ENCODE measurements around the gene KAT14.
"Not testable (repeated sequence)": the region's sequence is repeated elsewhere in the genome, so short reads cannot be mapped to it uniquely, and the experiment has no call there.

KAT14 gene

DNA sequence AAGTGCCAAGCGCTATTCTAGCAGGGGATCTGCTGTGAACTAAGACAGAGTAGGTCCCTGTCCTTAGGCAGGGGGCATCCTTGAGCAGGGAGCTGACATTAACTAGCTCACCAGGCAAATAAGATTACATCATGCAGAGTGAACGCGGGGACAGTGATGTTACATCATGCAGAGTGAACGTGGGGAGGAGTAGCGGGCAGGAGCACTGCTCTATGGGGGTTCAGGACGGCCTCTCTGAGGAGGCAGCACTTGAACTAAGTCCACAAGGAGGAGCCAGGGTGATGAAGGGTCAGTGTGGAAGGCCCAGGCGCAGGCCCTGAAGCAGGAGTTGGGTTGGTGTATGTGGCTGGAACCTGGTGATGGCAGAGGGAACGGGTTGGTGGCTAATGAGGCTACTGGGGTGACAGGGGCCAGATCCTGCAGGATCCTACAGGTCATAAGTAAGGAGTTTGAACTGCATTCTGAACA lies 38.7 kb downstream of the KAT14 start:
- Histone ChIP-seq H3K27me3 (ENCODE audit: control insufficient read depth, insufficient read depth, low read length) (no peaks in the 10 kb centered on the region), H3K9ac (no peak overlapping the region), H3K27ac (no peak overlapping the region), H3K4me1 (no peaks in the 10 kb centered on the region), H3K79me2 (peaks cover 7% of the 10 kb centered on the region), H3K9me3 (ENCODE audit: control insufficient read depth, low read length) (no peaks in the 10 kb centered on the region), H3K4me2 (ENCODE audit: low read length) (no peak overlapping the region), H2AFZ (no peak overlapping the region), H3K36me3 (ENCODE audit: control insufficient read depth, insufficient read depth, low read length) (no peaks in the 10 kb centered on the region), H3K4me3 (ENCODE audit: low read depth, low read length) (no peak overlapping the region)
- TF ChIP-seq, protein P1, sequence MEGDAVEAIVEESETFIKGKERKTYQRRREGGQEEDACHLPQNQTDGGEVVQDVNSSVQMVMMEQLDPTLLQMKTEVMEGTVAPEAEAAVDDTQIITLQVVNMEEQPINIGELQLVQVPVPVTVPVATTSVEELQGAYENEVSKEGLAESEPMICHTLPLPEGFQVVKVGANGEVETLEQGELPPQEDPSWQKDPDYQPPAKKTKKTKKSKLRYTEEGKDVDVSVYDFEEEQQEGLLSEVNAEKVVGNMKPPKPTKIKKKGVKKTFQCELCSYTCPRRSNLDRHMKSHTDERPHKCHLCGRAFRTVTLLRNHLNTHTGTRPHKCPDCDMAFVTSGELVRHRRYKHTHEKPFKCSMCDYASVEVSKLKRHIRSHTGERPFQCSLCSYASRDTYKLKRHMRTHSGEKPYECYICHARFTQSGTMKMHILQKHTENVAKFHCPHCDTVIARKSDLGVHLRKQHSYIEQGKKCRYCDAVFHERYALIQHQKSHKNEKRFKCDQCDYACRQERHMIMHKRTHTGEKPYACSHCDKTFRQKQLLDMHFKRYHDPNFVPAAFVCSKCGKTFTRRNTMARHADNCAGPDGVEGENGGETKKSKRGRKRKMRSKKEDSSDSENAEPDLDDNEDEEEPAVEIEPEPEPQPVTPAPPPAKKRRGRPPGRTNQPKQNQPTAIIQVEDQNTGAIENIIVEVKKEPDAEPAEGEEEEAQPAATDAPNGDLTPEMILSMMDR (IDR thresholded peaks at IDR 0.05): no peak

DNA sequence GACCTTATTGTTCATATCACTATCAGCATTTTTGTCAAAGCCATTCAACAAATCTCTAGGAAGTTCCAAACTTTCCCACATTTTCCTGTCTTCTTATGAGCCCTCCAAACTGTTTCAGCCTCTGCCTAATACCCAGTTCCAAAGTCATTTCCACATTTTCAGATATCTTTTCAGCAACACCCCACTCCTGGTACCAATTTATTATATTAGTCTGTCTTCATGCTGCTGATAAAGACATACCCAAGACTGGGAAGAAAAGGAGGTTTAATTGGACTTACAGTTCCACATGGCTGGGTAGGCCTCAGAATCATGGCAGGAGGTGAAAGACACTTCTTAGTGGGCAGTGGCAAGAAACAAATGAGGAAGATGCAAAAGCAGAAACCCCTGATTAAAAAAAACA lies 42.7 kb downstream of the KAT14 start:
- H3K79me2 ChIP-seq; H3K4me2 ChIP-seq (ENCODE audit: low read length); H3K4me3 ChIP-seq (ENCODE audit: low read depth, low read length); H3K27me3 ChIP-seq (ENCODE audit: control insufficient read depth, insufficient read depth, low read length); H3K9me3 ChIP-seq (ENCODE audit: control insufficient read depth, low read length); H3K4me1 ChIP-seq; H3K36me3 ChIP-seq (ENCODE audit: control insufficient read depth, insufficient read depth, low read length); H3K9ac ChIP-seq; H2AFZ ChIP-seq; H3K27ac ChIP-seq: not testable (repeated sequence)

DNA sequence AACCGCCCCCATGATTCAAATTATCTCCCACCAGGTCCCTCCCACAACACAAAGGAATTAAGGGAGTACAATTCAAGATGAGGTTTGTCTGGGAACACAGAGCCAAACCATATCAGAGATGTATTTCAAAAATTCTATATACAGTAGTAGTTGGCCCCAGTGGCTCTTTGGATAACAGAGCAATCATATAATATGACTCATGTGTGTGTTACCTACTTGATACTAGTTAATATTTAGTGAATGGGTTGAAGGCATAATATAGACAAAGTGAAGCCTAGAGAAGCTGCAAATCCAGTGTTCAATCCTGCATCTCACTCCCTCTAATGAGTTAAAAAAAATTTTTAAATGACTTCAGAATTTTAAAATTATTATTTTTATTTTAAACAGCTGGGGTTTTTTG lies 43.2 kb downstream of the KAT14 start:
- Histone ChIP-seq H3K27me3 (ENCODE audit: control insufficient read depth, insufficient read depth, low read length) (no peaks in the 10 kb centered on the region), H3K4me2 (ENCODE audit: low read length) (no peak overlapping the region), H3K27ac (no peak overlapping the region), H3K36me3 (ENCODE audit: control insufficient read depth, insufficient read depth, low read length) (no peaks in the 10 kb centered on the region), H3K4me3 (ENCODE audit: low read depth, low read length) (no peak overlapping the region), H2AFZ (no peak overlapping the region), H3K9ac (no peak overlapping the region), H3K79me2 (no peaks in the 10 kb centered on the region), H3K9me3 (ENCODE audit: control insufficient read depth, low read length) (no peaks in the 10 kb centered on the region), H3K4me1 (no peaks in the 10 kb centered on the region)
- TF ChIP-seq, protein P1 (IDR thresholded peaks at IDR 0.05): no peak

DNA sequence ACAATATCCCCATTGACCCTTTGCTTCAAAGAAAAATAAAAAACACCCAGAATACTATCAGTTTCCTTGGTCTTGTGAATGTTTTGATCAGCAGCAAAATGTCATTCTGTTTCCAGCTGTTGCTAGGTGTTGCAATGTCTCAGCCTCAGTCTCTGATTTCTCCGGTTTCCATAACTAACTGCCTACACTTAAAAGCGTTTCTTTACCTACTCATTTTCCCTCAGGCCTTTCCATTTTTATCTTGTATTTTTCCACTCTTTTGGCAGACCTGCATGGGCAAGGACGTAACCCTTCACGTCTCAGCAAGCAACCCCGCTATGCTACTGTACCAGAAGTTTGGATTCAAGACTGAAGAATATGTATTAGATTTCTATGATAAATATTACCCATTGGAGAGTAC lies 49.4 kb downstream of the KAT14 start:
- no peaks in the 10 kb centered on the region for H3K27me3 ChIP-seq (ENCODE audit: control insufficient read depth, insufficient read depth, low read length)
- no peak overlapping the region for H3K4me2 ChIP-seq (ENCODE audit: low read length)
- no peak overlapping the region for H3K27ac ChIP-seq
- no peaks in the 10 kb centered on the region for H3K4me1 ChIP-seq
- H2AFZ ChIP-seq: no peak overlapping the region
- no peaks in the 10 kb centered on the region for H3K36me3 ChIP-seq (ENCODE audit: control insufficient read depth, insufficient read depth, low read length)
- H3K79me2 ChIP-seq: no peaks in the 10 kb centered on the region
- TF ChIP-seq, protein P1 (IDR thresholded peaks at IDR 0.05): no peak
- no peaks in the 10 kb centered on the region for H3K9me3 ChIP-seq (ENCODE audit: control insufficient read depth, low read length)
- H3K9ac ChIP-seq: no peak overlapping the region
- no peak overlapping the region for H3K4me3 ChIP-seq (ENCODE audit: low read depth, low read length)

DNA sequence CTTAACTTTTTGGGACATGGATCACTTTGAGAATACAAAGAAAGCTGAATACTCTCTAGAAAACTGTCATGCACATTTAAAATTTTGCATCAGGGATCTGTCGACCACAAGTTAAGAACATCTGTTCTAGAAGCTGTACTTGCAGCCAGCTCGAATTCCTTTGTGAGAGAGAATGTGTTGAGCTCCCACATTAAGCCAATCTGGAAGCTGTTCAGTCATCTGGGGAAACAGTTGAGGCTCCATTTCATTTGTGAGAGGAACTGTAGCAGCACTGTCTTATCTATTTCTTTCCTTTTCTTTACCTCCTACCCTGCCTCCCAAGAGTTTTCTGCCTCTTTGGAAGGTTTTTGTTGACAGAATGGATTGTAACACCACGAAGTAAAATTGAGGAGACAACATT lies 50.8 kb downstream of the KAT14 start:
- no peak overlapping the region for H3K9ac ChIP-seq
- H2AFZ ChIP-seq: no peak overlapping the region
- no peaks in the 10 kb centered on the region for H3K27me3 ChIP-seq (ENCODE audit: control insufficient read depth, insufficient read depth, low read length)
- TF ChIP-seq, protein P1 (IDR thresholded peaks at IDR 0.05): no peak
- no peaks in the 10 kb centered on the region for H3K36me3 ChIP-seq (ENCODE audit: control insufficient read depth, insufficient read depth, low read length)
- H3K79me2 ChIP-seq: no peaks in the 10 kb centered on the region
- no peak overlapping the region for H3K4me2 ChIP-seq (ENCODE audit: low read length)
- H3K4me3 ChIP-seq (ENCODE audit: low read depth, low read length): no peak overlapping the region
- H3K9me3 ChIP-seq (ENCODE audit: control insufficient read depth, low read length): no peaks in the 10 kb centered on the region
- no peaks in the 10 kb centered on the region for H3K4me1 ChIP-seq
- no peak overlapping the region for H3K27ac ChIP-seq

Data from parathyroid adenoma (tissue), 2 donors.